Iris pigment epithelial cell (primary cell): ENCODE measurements around the gene LLCFC1.

Source experiments
- DNase-seq: peaks from one replicate; pipeline ENCODE4 v3.0.0-alpha.2; 2011; ENCODE audit warnings: low read depth

The LLCFC1 gene

DNA sequence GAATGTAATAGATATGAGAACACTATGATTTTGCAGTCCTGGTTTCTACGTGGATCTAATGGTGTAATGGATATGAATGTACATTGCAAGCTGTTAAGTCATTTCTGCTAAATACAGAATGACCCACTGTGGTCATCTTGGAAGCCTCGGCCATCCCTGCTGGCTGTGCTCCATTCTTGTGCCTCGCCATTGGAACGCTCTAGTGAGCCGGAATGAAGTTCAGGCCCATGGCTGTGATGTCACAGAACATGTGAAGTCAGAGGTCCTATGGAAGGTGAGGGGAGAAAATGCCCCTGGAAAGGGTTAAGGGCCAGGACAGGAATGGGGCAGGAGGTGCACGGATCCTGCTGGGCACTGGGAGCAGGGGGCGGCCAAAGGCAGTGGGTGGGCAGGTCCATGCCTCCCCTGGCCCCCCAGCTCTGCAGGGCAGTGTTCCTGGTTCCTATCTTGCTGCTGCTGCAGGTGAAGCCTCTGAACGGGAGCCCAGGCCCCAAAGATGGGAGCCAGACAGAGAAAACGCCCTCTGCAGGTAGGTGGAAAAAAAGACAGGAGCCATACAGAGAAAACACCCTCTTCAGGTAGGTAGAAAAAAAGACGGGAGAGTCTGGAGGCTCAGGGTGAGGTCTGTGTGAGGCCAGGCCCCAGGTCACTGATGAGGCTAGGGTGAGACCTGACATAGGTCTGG is at the start of gene LLCFC1:
Gene LLCFC1 (plus strand): TSS at position 259 of the 685 bp plus-strand sequence. CDS start 138 bp downstream, at position 397.
- DNase-seq, result no peak

- DNase-seq, result no peak
These were observed 49.5 kb upstream of the LLCFC1 start for GRCh38 chr7:142889816-142890215.

DNA sequence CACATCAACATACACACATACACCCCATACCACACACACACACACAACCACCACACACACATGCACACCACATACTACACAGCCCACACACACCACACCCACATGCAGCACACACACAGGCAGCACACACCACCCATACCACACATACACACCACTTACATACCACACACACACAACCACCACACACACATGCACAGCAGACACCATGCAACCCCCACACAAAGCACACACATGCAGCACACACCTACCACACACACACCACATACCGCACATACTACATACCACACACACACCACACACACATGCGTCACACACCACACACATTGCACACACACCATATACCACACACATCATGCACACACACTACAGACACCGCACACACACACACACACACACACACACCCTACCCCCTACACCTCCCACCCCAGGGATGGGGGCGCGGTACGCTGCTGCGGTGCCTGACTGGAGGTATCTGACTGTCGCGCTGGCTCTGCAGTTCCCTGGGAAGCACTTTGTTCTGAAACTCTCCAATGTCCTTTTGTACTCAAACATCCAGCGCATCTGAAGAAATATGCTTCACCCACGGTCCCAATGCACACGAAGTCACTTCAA is 48.3 kb upstream of the LLCFC1 start:
- DNase-seq, result no peak

- DNase-seq, result no peak
These were observed 47.7 kb upstream of the LLCFC1 start for GRCh38 chr7:142891490-142892082.

DNA sequence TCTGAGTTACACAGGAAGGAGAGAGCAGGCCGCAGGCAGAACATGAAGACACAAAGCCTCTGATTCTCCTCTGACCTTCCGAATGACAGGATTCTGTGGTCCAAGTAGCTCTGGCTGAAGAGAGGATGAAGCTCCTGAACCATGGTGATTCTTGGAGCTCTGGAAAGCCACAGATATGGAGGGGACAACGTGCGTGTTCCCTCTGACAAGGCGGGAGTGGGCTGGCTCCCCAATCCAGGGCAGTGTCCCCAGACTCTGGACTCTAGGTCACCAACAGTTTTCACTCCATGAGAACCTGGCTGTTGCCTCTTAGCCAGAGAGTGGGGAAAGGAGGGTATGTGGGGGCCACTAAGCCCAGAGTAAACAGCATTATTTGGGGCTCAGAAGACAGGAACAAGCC is 46.3 kb upstream of the LLCFC1 start:
- no peak for DNase-seq

DNA sequence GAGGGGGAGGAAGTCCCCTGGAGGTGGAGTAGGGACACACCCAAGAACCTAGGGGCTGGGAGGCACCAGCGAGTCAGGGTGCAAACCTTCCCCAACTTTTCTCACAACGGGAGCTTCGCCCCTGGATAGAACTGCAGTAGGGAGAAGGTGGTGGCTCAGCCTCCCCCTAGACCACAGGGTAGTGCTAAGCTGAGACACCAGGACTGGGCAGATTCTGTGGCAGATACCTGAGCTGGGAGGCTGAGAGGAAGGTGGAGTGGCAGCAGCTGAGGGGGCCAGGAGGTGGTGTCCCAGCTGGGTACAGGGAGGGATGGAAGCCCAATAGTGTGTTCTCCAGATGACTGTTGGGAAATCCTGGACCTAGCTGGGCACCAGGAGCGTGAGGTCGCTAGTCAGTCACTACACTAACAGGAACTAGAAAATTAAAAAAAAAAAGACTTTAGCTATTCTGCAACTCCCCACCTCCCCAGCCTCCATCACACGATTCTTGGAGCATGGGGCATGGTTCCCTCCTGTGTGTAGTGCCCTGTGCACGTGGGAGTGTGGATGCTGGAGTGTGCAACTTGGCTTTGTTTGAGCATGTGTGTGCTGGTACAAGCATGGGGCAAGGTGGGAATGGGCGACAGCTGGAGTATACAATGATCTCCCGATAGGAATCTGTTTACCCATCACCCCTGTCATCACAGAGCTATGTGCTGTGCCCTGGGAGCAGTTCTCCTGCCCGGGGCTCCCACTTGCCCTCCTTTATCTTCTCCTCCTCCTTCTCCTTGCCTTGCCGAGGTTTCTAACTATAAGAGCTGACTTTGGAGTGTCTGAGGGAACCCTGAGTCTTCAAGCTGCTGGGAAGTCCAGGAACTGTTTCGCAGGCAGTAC is 44.9 kb upstream of the LLCFC1 start:
- no peak for DNase-seq

- no peak for DNase-seq
These were observed 44.2 kb upstream of the LLCFC1 start for GRCh38 chr7:142894985-142895593.

- no peak for DNase-seq
These were observed 43.1 kb upstream of the LLCFC1 start for GRCh38 chr7:142896151-142896550.

DNA sequence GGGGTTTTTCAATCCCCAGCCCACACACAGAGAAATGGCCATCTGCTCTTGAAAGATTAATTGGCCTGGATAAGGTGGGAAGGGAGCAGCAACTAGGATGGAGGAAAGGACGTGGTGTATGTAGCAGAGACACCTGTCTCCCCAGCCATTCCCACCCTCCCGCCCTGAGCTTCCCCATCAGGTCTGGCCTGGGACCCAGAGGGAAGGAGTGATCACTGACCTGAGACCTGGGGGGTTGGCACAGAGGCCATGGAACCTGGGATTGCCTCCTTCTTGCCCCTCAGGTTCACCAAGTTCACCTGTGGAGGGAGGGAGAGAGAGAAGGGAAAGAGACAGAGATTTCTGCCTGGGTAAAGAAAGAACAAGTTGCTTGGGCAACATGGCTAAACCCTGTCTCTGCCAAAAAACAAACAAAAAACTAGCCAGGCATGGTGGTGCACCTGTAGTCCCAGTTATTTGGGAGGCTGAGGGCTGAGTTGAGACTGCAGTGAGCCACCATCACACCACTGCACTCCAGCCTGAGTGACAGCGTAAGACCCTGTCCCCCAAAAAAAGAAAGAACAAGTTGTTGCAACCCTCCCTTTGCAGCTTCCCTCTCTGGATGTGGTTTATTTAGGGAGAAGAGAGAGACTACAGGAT is 42.4 kb upstream of the LLCFC1 start:
- DNase-seq, result no peak

DNA sequence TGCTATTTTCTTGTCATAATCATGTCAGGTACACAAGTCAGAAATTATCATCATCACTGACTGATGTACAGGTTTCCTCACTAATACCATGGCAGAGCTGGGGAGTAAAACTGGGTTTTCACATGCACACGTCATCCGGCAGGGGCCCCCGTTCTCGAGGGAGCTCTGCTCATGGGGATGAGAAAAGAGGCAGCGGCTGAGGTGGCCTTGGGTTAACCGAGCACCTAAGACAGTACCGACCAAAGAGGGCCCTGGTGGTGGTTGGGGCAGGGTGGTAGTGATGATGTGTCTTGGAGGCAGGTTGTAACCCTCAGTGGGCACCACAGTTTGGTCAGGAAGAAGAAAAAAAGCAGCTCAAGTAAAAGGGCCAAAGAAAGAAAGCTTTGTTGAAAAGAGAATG is 41.6 kb upstream of the LLCFC1 start:
- no peak for DNase-seq

DNA sequence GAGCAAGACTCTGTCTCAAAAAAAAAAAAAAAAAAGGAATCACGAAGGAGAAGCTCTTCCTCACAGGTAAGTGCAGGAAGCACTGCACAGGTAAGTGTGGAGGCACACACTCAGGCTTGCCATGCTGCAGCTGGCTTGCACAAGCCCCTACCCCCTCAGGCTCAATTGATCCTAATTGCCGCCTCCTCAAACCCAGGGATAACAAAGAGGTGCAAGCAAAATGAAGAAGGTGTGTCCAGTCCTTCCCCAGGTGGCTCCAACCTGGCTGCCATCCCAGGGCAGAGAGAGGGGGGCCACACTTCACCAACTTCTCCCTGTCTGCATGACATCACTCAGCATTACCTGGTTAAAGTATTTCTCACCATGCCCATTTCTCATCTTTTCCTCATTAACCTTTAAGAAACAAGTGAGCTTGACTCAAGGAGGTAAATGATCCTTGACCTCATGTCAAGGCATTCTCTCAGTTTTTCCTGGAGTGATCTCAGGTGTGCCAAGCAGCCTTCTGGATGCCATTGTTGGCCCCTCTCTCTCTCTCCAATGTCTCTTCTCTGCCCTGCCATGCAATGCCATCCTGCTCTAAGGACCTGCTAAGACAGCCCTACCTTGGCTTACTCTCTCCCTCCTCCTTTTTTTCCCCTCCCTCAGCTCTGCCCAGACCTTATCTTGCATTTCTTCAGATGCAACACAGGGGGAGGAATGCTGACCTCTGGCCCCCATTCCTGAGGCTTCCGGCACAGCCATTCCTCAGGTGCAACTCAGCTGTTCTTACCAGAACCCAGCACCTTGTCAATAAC is 40.7 kb upstream of the LLCFC1 start:
- DNase-seq, result no peak

- no peak for DNase-seq
These were observed 39.6 kb upstream of the LLCFC1 start for GRCh38 chr7:142899661-142900060.

DNA sequence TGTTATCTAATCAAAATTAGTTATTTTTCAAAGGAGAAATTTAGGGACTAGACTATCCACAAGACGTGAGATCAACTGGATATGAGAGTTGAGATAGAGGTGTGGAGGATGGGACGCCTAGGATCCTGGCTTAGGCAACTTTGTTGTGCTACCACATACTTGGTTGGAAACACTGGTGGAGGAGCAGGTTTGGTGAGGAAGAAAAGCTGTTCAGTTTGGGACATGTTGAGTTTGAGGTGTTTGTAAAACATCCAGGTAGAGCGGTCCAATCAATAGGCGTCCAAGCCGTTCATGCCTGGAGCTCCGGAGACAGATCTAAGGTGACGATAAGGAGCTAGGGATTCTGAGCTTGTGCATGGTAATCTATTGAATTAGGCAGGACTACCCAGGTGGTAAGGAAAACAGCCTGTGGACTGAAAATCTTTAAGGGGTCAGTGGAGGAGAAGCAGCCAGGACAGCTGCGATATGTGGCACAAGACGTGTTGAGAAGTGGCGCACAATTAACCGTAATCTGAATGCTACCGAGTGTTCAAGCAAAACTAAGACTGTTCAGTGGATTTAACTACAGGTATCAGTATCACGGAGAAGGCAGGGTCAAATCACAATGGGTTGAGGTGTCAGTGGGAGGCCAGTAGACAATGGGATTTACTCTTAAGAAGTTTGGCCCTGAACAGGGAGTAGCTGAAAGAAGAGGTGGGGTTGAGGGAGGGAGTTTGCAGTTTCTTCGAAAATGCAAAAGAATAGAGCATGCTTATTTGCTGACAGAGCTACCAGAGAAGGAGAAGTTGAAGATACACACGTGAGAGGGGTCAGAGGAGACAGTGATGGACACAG is 37.6 kb upstream of the LLCFC1 start:
- DNase-seq, result no peak

DNA sequence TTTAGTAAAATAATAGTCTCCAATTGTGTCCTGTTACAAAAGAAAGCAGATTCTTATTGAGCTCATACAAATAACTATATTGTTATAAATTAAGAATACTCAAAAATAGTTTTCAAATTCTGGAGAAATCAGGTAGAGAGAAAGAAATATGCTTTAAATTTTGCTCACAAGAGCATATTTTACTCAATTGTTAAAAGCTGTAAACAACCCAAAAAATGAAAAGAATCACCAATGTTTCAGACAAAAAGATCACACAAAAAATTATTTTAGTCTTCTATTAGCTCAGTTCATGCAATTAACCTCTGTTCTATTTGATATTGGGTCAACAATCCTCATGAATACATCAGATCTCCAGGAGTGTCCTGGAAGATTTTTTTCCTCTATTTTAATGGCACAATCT is 35.2 kb upstream of the LLCFC1 start:
- no peak for DNase-seq

GRCh38 chr7:142905759-142906158 is 33.5 kb upstream of the LLCFC1 start:
- no peak for DNase-seq

DNA sequence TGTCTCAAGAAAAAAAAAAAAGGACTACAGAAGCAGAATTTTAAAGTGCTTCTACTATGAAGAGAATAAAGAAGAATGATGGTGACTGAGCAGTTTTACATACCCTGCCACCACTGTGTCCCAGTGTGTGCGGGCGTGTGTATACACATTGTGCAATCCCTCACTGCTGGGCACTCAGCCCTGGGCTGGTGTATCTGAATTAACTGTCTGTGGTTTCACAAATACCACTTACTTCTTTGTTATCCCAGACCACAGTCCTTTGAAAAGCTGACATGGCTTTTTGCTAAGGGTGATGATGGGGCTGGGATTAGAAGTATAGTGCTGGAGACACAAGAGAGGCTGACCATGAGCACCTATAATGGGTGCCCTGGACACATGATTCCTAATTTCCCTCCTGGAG is 32.6 kb upstream of the LLCFC1 start:
- DNase-seq, result no peak

GRCh38 chr7:142908290-142908689 is 31.0 kb upstream of the LLCFC1 start:
- no peak for DNase-seq

- peak; percentile 3 for DNase-seq
These were observed 30.1 kb upstream of the LLCFC1 start for GRCh38 chr7:142908921-142909890.

DNA sequence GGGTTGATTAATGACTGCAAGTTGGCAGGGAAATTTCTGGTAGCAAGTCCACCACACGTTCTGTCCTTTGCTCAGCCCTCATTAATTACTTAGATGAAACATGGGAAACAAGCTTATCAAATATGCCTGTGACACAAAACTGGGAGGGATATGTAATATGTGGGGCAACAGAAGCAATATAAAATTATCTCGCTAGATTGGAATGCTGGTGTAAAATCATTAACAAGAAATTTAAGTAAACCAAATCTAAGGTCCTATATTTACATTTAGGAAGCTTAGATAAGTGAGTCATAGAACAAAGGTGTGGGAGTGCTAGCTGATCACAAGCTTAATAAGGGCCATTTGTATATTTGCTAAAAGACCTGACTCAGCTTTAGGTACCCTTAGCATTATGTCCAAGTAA is 29.3 kb upstream of the LLCFC1 start:
- DNase-seq, result peak; percentile 1
